GM12873 (cell line): ENCODE data around the gene GOSR1.

ENCODE experiments used
- CTCF ChIP-seq: IDR thresholded peaks from 2 replicates; pipeline ENCODE4 v1.5.1; 2012; ENCODE audit warnings: low read depth, mild to moderate bottlenecking, moderate library complexity, low read length, control low read depth; ENCODE audit not compliant: insufficient read depth; ENCODE audit errors: missing control alignments

The GOSR1 gene

GRCh38 chr17:30570191-30570590, 93.0 kb downstream of the GOSR1 start:
- TF ChIP-seq CTCF: no peak

GRCh38 chr17:30570596-30571265, 93.5 kb downstream of the GOSR1 start:
- no peak for TF ChIP-seq CTCF

- no peak for TF ChIP-seq CTCF
Measured at GRCh38 chr17:30571921-30572320, 94.7 kb downstream of the GOSR1 start.

GRCh38 chr17:30573603-30574175, 96.5 kb downstream of the GOSR1 start:
- TF ChIP-seq CTCF: no peak

- TF ChIP-seq CTCF: no peak
Measured at GRCh38 chr17:30576326-30576861, 99.2 kb downstream of the GOSR1 start.
